GM19238 (cell line): ENCODE results near the gene XRCC4.
"Not testable (repeated sequence)": the region's sequence is repeated elsewhere in the genome, so short reads cannot be mapped to it uniquely, and the experiment has no call there.

Experiments
- DNase-seq: peaks from one replicate; pipeline ENCODE4 v3.0.0; 2011; ENCODE audit warnings: low spot score; ENCODE audit not compliant: insufficient read length

The XRCC4 gene

DNA sequence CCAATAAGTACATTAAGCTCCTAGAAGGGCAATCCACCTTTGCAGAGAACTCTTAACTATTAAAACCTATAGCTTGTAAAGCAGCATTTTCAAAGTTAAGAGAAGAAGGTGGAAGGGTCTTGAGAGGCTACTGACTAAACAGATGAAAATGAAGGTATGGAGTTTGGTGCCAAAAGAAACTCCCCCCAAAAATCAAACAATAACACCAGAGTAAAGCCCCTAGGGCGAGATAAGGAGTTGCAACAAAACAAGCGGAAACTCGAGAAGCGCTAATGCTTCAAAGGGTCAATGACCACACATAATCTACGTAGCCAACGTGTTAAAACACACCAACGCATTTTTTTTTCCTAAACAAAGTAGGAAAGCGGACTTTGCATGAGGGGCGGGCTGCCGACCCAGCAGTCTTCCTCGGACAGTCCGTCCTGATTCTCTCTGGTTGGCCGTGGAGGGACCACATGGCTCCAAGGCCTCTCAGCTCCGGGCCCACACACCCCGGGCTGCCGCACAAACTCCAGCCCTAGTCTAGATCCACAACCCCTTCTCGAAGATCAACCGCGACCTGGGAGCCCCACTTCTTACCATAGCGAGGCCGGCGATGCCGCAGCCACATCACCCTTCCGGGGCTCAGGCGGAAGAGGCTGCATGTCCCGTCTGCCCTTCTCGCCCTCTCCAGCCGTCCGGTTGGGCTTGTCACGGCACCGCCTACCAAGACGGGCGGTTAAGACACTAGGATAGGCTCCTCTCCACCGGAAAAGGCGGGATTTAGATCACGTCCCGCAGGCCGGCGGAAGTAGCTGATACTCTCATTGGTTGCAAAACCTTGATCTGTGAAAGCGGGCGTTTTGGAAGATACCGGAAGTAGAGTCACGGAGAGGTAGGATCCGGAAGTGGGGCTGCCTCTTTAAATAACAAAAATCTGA is at the start of gene XRCC4, which contains the start of gene TMEM167A:
XRCC4 (plus strand) TSS at position 806 of the 920 bp plus-strand sequence. CDS start 27,373 bp downstream, outside the sequence.
TMEM167A (minus strand) TSS at position 653 of the 920 bp plus-strand sequence; CDS start at position 582, 71 bp downstream.
- DNase-seq, result peak; percentile 81

DNA sequence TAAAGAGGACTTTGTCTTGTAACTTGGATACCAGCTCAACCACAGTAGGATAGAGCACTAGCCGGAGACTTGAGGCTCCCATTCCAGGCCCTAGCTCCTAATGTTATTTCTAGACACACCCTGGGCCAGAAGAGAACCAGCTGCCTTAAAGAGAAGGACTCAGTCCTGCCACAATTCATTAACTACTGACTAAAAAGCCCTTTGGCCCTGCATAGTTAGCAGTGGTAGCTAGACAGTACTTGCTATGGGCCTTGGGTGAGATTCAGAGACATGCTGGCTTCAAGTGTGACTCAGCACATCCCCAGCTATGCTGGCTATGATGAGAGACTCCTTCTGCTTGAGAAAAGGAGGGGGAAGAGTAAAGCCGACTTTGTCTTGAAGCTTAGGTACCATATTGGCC is 47.4 kb upstream of the XRCC4 start:
- DNase-seq, result no peak

DNA sequence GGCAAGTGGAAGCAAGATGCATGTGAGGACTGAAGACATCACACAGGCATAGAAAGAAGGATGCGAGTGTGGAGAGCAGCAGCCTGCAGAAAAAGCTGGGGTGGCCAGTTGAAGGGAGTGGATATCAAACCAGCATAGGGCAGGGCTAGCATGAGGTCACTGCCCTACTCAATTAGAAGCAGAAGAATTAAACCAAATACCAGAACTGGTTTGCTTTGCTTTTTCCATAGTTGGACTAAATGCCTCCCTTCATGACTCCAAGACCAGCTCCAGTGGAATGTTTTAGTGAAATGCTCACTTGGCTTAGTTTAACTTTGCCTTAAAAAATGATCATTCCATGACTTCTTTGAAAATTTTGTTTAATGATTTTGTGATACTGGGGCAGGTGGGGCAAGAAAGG is 46.0 kb upstream of the XRCC4 start:
- DNase-seq, result no peak

DNA sequence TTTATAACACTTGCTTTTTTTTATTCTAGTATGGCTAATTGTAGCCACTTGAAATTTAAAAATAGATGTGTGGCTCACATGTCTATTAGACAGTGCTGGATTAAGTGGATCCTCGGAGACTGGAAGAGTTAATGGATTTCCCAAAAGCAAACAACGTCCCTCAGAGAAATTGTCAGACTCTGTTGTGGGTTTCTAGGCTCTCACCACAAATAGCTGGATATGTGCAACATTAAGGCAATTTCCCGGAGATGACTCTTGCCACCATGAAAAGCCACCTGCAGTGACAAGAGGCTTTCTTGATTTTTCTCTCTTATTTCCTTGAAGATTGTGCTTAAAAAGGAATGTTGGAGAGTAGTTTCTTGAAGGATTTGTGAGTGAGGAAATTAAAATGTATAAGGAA is 43.3 kb upstream of the XRCC4 start:
- no peak for DNase-seq

DNA sequence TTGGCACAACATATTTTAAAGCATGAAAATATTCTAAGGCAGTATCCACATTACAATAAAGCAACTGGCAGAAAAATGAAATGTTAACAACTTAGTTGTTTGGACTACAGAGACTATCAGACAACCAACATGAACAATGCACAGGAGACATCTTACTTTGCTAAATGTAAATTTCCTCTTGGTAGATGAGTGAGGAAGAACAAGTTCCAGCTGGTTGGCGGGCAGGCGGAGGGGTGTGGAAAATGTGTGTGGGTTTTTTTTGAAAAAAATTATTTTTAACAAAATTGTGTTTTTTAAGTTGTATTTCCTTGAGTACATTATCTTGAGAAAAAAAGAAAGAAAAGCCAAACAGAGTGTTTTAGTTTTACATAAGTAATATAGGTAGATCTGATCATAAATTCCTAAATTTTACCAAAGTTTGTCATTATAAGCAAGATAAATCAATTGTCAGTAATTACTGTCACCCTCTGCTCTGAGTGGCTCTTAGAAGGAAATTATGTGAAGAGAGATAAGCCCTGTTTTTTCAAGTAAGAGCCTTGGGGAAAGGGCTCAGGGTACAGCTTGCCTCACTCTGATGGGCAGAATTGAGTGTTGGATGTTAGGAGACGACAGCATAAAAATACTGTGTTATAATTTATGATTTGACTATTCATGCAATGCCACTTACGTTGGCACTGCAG is 42.7 kb upstream of the XRCC4 start:
- no peak for DNase-seq

DNA sequence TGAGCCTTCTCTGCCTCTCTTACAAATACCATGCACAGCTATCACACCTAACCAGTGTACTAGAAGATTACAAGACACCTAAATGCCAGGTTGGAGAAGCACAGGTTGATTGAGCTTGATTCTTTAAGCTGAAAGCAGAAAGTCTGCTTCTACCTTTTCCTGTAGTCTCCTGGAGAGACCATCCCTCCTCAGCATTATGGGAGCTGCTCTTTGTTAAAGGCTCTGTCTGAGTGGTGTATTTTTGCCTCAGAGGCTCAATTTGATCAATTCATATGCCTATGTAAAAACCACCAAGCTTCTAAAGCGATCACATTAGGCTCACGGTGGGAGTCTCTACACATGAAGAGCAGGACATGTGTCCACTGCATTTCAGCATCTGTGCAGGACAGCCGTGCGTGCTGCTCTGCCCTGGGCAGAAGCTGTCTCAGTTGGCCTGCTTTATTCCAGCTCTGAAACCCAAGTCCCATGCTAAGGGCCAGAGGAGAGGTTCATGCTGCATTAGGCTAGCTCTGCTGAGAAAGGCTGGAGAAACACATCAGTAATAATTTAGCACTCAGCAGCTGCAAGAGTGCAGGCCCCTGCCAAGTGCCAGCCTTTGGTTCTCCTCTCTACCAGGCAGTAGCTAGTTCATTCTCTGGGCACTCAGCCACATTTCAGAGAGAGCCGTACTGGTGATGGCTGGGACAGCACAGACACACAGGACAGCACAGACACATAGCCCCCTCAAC is 41.8 kb upstream of the XRCC4 start:
- no peak for DNase-seq

DNA sequence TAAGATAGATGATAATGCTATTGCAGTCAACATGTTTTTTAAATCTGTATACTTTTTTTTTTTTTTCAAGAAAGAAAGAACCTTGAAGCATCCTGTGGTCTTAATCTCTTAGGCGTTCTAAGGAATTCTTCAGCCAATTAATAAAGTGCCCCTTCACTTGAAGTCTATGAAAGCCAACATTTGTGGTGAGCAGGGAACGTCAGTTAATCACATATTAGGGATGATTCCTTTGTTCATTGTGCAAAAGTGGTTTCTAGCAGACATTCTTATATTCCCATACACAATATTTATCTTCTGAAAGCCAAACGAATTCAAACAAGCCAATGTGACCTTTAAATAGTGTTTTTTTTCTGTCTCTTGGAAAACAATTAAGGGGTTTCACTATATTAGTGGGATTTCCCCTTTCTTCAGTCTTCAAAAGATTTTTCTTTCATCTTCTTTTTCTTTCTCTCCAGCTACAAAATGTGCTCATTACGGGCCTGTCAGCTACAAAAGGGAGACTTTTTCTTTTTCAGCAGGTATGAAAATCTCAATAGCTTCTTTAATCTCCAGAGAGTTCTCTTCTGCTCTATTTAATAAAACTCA is 40.3 kb upstream of the XRCC4 start:
- DNase-seq, result no peak

DNA sequence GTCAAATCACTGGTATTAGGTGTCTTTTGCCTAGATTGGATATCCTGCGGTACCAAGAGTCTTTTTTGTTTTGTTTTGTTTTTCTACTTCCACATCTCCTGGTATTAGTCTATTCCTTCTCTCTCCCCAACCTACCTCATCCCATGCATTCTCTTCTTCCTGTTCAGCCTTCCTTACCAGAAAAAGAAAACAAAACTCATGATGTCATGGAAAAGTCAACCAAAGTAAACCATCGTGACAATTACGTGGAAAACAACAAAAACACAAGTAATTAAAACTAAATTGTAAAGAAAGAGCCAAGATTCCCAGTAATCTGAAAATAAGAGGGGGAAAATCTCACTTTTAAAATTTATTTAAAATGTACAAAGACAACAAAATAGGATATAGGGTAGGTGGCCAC is 38.4 kb upstream of the XRCC4 start:
- no peak for DNase-seq

DNA sequence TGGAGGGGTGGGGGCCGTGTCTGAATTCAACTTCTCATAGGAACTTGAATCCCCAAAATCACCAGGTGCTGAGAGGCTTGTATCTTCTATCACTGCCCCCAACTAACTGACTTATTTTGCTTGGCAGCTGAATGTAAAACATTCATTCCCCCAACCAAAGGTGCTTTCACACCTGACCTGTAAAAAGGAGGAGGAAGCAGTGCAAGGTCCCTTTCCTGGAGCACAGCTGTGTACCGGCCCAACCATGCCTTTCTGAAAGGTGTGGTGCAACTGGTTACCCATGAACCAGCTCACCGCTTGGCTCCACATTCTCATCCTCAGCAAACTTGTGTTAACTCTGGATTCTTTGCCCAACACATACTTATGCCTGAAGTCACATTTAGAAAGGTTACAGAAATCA is 34.8 kb upstream of the XRCC4 start:
- DNase-seq, result no peak

DNA sequence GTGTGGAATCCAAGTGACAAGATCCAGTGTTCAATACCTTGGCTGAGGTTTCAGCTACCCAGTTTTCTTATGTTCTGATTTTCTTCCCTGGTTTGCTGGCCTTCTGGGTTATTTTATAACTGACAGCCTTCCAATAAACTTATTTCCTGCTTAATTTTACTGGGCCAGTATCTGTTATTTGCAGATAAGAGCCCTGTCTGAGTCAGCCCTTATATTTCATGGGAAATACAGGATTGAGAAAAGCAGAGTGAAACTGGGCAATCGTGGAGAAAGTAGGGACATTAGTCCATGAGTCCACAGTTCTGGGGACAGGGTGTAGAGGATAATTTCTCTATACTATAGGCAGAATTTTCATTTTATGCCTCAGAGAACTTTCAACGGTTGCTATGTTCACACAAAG is 32.4 kb upstream of the XRCC4 start:
- DNase-seq, result no peak

DNA sequence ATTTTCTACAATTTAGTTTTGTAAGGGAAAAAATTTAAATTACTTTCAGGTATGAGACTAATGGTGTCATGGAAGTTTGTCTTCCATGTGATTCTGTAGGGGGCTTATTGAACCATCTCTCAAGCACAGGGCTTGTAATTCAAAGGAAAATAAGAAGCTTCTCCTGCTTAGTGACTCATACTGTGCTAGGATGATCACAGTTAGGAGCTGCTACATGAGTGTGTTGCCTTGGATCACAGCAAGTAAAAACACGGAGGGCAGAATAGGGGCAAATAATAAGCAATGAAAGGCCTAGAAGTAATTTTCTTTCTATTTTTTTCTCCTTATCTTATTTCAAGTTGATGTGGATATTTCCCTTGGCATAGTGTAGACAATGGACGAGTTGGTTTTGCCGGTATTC is 29.1 kb upstream of the XRCC4 start:
- DNase-seq, result no peak

DNA sequence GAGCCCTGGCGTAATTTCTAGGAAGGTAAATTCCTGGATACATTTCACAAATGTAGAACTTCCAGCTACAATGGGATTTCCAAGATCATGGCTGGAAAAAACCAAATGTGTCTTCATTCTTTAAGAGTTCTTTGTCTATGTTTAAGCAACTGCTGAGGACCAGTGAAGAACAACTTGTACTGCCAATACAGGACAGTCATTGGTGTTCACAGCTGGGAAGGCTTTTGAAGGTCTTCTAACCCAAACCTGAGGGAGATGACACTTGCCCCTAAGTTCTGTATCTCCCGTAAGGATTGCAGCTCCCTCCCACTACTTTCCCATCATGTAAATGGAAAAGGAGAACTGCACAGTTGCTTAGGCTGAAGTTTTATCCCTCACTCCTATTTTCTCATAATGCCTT is 28.5 kb upstream of the XRCC4 start:
- DNase-seq, result no peak

DNA sequence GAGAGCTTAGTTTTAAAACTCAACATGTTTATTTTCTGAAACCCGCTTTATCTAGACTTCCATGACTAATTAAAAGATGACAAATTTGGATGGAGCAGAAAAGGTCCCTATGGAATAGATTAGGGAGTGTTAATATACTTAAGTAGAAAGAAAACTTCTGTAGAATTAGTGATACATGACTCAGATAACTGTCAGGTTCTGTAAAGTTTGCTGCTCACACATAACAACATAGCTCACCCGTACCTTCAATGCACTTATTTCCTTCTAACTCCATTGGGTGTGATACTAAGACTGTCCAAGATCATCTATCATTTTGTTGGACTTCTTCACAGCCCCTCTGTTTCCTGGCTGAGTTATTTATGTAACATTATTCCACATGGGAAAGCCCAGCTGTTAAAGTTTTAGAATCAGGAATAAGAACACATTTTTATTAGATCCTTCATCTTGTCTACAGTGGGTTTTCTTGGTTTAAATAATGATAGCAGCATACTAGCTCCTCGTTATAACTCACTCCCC is 27.9 kb upstream of the XRCC4 start:
- no peak for DNase-seq

DNA sequence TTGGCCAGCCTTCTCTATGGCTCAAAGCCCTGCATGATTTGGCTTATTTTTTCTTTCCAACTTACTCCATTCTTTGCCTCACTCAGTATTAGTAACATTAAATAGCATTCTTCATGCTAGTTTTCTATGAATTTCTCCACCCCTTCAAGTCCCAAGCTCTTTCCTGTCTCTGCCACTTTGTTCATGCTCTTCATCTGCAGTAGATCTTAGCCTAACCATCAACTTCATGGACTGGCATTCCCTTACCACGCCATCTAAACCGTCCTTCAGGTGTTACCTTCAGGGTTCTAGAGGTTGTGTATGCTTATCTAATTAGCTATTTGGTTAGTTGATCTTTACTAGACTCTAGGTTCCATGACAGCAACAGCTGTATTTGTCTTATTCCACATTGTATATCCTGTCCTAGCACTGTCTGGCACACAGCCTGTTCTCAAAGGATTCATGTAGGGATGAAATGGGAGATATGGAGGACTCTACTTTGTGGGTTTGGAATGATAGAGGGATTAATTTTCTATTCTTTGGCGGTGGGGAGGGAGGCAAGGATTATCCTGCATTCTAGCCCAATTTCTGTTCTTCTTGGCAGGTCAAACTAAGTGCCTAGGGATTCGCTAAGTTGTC is 26.5 kb upstream of the XRCC4 start:
- no peak for DNase-seq

DNA sequence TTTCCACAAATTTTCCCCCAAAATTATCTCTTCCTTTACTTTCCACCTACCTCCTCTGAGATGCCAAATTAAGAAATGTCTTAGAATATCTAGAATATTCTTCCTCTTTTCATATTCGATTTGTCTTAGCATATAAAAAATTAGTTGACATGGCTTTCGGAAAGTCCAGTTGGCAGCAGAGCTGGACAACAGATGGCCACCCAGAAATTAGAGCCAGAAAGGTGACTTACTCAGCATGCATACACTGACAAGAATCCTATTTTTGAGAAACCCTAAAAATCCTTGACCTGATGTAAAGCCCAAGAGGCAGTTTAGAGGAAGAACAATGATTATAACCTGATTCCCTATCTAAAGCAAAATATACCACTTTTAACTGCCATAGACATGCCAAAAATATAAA is 22.2 kb upstream of the XRCC4 start:
- DNase-seq, result no peak

DNA sequence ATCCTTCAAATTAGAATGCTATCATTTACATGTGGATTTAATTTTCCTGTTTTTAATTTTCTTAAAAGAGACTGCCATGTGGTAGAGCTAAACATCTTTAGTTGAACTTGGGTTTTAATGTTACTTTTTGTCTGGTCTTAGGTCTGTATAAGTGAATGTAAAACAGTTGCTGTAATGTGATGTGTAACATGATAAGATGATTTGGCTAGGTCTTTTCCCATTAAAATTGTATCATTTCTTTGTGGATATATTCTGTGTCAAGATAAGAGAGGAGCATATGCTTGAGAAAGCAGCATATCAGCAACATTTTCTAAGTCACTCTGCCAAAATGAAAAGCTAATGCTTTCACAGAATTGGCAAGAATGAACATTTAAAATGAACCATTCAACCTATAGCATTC is 18.6 kb upstream of the XRCC4 start:
- no peak for DNase-seq

DNA sequence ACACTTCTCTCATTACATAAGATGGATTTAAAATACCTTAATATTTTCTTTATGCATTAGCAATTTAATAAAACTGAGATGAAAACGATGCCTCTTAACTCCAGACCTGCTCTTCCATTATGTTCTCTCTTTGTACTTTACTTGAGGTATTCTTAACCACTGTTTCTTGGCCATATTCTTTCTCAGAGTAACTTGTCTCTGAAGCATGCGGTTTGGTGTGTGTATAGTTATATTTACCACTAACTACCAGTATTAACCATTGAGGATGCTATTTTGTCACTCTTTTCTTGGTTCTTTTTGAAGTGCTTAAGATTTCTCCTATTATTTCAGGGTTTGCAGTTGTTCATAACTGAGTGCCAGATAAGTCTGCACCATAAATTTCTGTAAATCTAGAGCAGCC is 18.0 kb upstream of the XRCC4 start:
- DNase-seq, result no peak

DNA sequence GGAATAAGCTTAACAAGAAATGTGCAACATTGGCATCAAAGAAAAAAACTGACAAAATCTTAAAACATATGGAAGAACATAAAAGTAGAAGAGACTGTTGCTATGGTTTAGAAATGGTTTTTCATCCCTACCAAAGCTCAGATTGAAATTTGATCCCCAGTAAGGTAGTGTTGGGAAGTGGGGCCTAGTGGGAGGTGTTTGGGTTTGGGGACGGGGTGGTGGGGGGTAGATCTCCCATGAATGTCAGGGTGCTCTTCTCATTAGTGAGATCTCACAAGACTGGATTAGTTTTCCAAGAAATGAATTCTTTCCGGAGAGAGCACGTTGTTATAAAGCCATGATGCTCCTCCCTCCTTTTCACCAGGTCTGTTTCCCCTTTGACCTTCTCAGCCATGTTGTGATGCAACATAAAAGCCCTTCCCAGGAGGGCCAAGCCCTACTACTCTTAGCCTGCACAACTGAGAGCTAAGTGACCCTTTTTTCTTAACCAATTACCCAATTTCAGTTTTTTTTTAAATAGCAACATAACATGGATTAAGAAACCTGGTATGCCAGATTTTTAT is 10.7 kb upstream of the XRCC4 start:
- DNase-seq, result no peak

DNA sequence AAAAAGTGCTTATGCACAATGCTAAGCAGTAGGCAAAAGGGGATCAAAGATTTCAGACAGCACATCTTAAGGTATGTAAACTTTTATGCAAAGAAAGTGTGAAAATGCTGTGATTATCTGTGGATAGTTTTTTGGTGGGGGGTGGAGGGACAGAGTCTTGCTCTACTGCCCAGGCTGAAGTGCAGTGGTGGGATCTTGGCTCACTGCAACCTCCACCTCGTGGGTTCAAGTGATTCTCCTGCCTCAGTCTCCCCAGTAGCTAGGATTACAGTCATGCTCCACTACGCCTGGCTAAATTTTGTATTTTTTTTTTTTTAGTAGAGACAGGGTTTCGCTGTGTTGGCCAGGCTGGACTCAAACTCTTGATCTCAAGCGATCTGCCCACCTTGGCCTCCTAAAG is 10.0 kb upstream of the XRCC4 start:
- not testable (repeated sequence) for DNase-seq

DNA sequence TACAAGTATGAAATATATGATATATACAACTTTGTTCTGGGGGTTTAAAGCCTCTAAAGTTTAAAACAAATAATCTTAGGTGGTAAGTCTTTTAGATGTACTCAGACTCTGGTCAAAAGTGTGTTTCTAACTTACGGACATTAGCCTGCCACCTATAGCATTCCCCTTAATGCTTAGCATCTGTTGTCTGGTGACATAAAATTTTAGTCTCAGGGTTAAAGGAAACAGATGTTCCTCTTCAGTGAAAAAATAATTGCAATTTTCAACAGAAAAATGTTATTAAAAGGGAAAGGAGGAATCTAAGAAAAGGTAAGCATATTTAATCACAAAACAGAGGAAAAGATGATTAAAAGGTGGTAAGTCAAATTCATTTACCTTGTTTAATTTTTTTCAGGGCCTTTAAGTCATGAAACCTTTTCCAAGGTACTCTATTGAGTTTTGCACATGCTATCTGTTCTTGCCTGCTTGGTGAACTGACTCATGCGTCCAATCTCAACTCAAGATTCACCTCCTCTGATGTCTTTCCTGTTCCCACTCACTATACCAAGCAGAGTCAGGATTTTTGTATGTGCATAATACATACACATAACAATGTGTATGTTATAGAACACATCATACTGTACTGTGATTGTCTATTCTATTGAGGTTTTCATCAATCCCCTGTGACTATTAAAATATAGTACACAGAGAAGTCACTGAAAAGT is 8.1 kb upstream of the XRCC4 start:
- DNase-seq, result no peak
